ENCODE results near the gene AOPEP. TPM values are rescaled to one million over a fixed set of nuclear protein-coding genes. Genes with fewer than 3 reads are reported as not detected.
A peak's percentile ranks its signal among the peaks of the same experiment; 100 is the strongest.

The AOPEP gene
- total and polyA plus RNA-seq, 4 donors, result 210 to 311 (median 285) TPM

- intact Hi-C loops (cut with DNase I), result no loop called here
- Histone ChIP-seq H3K27me3 (ENCODE audit: control insufficient read depth in 1 of 2, insufficient read depth in 2 of 2, low read length in 1 of 2) (no peaks in the 10 kb centered on the region), H3K4me3 (ENCODE audit: low read length in 2 of 2) (no peak overlapping the region), H3K4me1 (ENCODE audit: control insufficient read depth in 1 of 2, insufficient read depth in 2 of 2, low read length in 2 of 2) (peaks cover 0 to 5% of the 10 kb centered on the region in 2 donors), H3K36me3 (ENCODE audit: control insufficient read depth in 1 of 2, insufficient read depth in 2 of 2, low read length in 1 of 2) (no peaks in the 10 kb centered on the region), H3K9me3 (ENCODE audit: control insufficient read depth, low read length) (no peaks in the 10 kb centered on the region), H3K27ac (ENCODE audit: low read depth in 1 of 2, low read length in 2 of 2) (peak overlapping the region in 1 of 2 donors; percentile 72)
- DNase-seq (peak in 1 of 2 donors; percentile 26), ATAC-seq (ENCODE audit: low FRiP score) (no peak)
- 56 to 63% methylated on average over 12 of the region's 12 CpGs for WGBS, 2 donors
These were observed 372.0 kb downstream of the AOPEP start for GRCh38 chr9:95098391-95098921.

- WGBS, 2 donors, result 89 to 92% methylated on average over 24 of the region's 24 CpGs
- H3K4me3 ChIP-seq (ENCODE audit: low read length in 2 of 2), result no peak overlapping the region
- no peaks in the 10 kb centered on the region for H3K9me3 ChIP-seq (ENCODE audit: control insufficient read depth, low read length)
- no peaks in the 10 kb centered on the region for H3K27me3 ChIP-seq (ENCODE audit: control insufficient read depth in 1 of 2, insufficient read depth in 2 of 2, low read length in 1 of 2)
- DNase-seq, result peak in 1 of 2 donors; percentile 36
- ATAC-seq (ENCODE audit: low FRiP score), result no peak
- peak overlapping the region in 1 of 2 donors; percentile 46 for H3K27ac ChIP-seq (ENCODE audit: low read depth in 1 of 2, low read length in 2 of 2)
- peaks cover 2 to 5% of the 10 kb centered on the region in 2 donors for H3K4me1 ChIP-seq (ENCODE audit: control insufficient read depth in 1 of 2, insufficient read depth in 2 of 2, low read length in 2 of 2)
- intact Hi-C loops (cut with DNase I), result no loop called here
- no peaks in the 10 kb centered on the region for H3K36me3 ChIP-seq (ENCODE audit: control insufficient read depth in 1 of 2, insufficient read depth in 2 of 2, low read length in 1 of 2)
These were observed 373.0 kb downstream of the AOPEP start for GRCh38 chr9:95099321-95100070.

- Histone ChIP-seq H3K4me1 (ENCODE audit: control insufficient read depth in 1 of 2, insufficient read depth in 2 of 2, low read length in 2 of 2) (peaks cover 2 to 5% of the 10 kb centered on the region in 2 donors), H3K4me3 (ENCODE audit: low read length in 2 of 2) (no peak overlapping the region), H3K27me3 (ENCODE audit: control insufficient read depth in 1 of 2, insufficient read depth in 2 of 2, low read length in 1 of 2) (no peaks in the 10 kb centered on the region), H3K9me3 (ENCODE audit: control insufficient read depth, low read length) (no peaks in the 10 kb centered on the region), H3K36me3 (ENCODE audit: control insufficient read depth in 1 of 2, insufficient read depth in 2 of 2, low read length in 1 of 2) (no peaks in the 10 kb centered on the region), H3K27ac (ENCODE audit: low read depth in 1 of 2, low read length in 2 of 2) (peak overlapping the region in 1 of 2 donors; percentile 46)
- DNase-seq (no peak), ATAC-seq (ENCODE audit: low FRiP score) (no peak)
- 65 to 69% methylated on average over 4 of the region's 4 CpGs for WGBS, 2 donors
- intact Hi-C loops (cut with DNase I), result no loop called here
These were observed 373.6 kb downstream of the AOPEP start for GRCh38 chr9:95100071-95100627.

DNA sequence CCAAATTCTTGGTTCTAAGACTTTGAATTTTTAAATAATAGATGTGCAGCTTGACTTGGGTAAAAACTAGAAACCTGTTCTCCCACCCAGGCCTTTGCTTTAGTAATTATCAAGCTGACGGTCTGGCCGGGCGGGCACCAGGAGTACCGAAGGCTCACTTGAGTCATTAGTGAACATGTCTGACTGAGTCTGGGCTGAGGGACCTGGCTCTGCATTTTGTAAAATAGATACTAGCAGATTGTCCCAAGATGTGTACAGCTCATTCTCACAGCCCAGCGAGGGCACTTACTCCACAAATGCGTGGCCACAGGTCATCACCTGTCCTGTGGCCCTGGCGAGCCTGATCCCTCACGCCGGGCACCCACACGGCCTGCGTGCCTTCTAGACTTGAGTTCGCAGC, 374.8 kb downstream of the AOPEP start:
- WGBS, 2 donors, result 85 to 88% methylated on average over 12 of the region's 12 CpGs
- peaks cover 2 to 5% of the 10 kb centered on the region in 2 donors for H3K4me1 ChIP-seq (ENCODE audit: control insufficient read depth in 1 of 2, insufficient read depth in 2 of 2, low read length in 2 of 2)
- intact Hi-C loops (cut with DNase I), result no loop called here

DNA sequence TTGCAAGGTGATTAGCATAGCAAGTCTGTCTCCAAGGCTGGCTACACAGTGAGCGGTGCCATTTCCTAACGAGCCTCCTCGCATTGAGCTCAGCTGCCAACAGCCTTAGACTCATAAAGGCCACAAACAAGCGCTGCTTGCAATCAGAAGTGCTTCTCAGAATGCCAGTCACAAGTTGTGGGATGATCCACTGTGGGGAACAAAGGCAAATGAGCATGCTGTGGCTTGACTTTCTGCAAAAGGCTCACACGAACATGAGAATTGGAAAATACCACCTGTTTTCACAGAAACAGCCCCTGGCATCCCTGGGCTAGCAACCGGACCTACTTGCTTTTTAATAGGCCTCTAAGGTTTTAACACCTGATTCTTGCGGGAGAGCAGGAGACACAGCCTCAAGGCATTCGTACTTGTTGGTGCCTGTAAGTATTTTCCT, 375.5 kb downstream of the AOPEP start:
- intact Hi-C loops (cut with DNase I), result no loop called here
- DNase-seq, result no peak
- peak overlapping the region; percentile 51 to 55 for H3K27ac ChIP-seq (ENCODE audit: low read depth in 1 of 2, low read length in 2 of 2)
- H3K27me3 ChIP-seq (ENCODE audit: control insufficient read depth in 1 of 2, insufficient read depth in 2 of 2, low read length in 1 of 2), result no peaks in the 10 kb centered on the region
- H3K4me1 ChIP-seq (ENCODE audit: control insufficient read depth in 1 of 2, insufficient read depth in 2 of 2, low read length in 2 of 2), result peaks cover 2 to 5% of the 10 kb centered on the region in 2 donors
- 51 to 60% methylated on average over 8 of the region's 8 CpGs for WGBS, 2 donors
- H3K4me3 ChIP-seq (ENCODE audit: low read length in 2 of 2), result no peak overlapping the region
- no peaks in the 10 kb centered on the region for H3K9me3 ChIP-seq (ENCODE audit: control insufficient read depth, low read length)
- no peaks in the 10 kb centered on the region for H3K36me3 ChIP-seq (ENCODE audit: control insufficient read depth in 1 of 2, insufficient read depth in 2 of 2, low read length in 1 of 2)
- ATAC-seq (ENCODE audit: low FRiP score), result no peak

More for the DNA sequence above, 374.8 kb downstream of the AOPEP start:
- no peak for DNase-seq
- H3K27ac ChIP-seq (ENCODE audit: low read depth in 1 of 2, low read length in 2 of 2), result peak overlapping the region; percentile 51 to 55
- H3K27me3 ChIP-seq (ENCODE audit: control insufficient read depth in 1 of 2, insufficient read depth in 2 of 2, low read length in 1 of 2), result no peaks in the 10 kb centered on the region
- H3K4me3 ChIP-seq (ENCODE audit: low read length in 2 of 2), result no peak overlapping the region
- no peak for ATAC-seq (ENCODE audit: low FRiP score)
- no peaks in the 10 kb centered on the region for H3K36me3 ChIP-seq (ENCODE audit: control insufficient read depth in 1 of 2, insufficient read depth in 2 of 2, low read length in 1 of 2)
- no peaks in the 10 kb centered on the region for H3K9me3 ChIP-seq (ENCODE audit: control insufficient read depth, low read length)

GRCh38 chr9:95102572-95102971, 376.1 kb downstream of the AOPEP start:
- ATAC-seq (ENCODE audit: low FRiP score), result no peak
- H3K9me3 ChIP-seq (ENCODE audit: control insufficient read depth, low read length), result no peaks in the 10 kb centered on the region
- no peaks in the 10 kb centered on the region for H3K36me3 ChIP-seq (ENCODE audit: control insufficient read depth in 1 of 2, insufficient read depth in 2 of 2, low read length in 1 of 2)
- WGBS, 2 donors, result 72 to 74% methylated on average over 18 of the region's 18 CpGs
- H3K4me3 ChIP-seq (ENCODE audit: low read length in 2 of 2), result no peak overlapping the region
- intact Hi-C loops (cut with DNase I), result no loop called here
- peak overlapping the region in 1 of 2 donors; percentile 46 for H3K27ac ChIP-seq (ENCODE audit: low read depth in 1 of 2, low read length in 2 of 2)
- peaks cover 2 to 5% of the 10 kb centered on the region in 2 donors for H3K4me1 ChIP-seq (ENCODE audit: control insufficient read depth in 1 of 2, insufficient read depth in 2 of 2, low read length in 2 of 2)
- H3K27me3 ChIP-seq (ENCODE audit: control insufficient read depth in 1 of 2, insufficient read depth in 2 of 2, low read length in 1 of 2), result no peaks in the 10 kb centered on the region
- DNase-seq, result no peak

GRCh38 chr9:95103281-95103771, 376.8 kb downstream of the AOPEP start:
- intact Hi-C loops (cut with DNase I), result no loop called here
- no peaks in the 10 kb centered on the region for H3K27me3 ChIP-seq (ENCODE audit: control insufficient read depth in 1 of 2, insufficient read depth in 2 of 2, low read length in 1 of 2)
- DNase-seq (peak; percentile 64 to 81), ATAC-seq (ENCODE audit: low FRiP score) (no peak)
- 32 to 38% methylated on average over 15 of the region's 15 CpGs for WGBS, 2 donors
- H3K4me3 ChIP-seq (ENCODE audit: low read length in 2 of 2), result no peak overlapping the region
- H3K4me1 ChIP-seq (ENCODE audit: control insufficient read depth in 1 of 2, insufficient read depth in 2 of 2, low read length in 2 of 2), result peaks cover 5 to 8% of the 10 kb centered on the region in 2 donors
- H3K27ac ChIP-seq (ENCODE audit: low read depth in 1 of 2, low read length in 2 of 2), result peak overlapping the region; percentile 20 to 46
- H3K9me3 ChIP-seq (ENCODE audit: control insufficient read depth, low read length), result no peaks in the 10 kb centered on the region
- H3K36me3 ChIP-seq (ENCODE audit: control insufficient read depth in 1 of 2, insufficient read depth in 2 of 2, low read length in 1 of 2), result no peaks in the 10 kb centered on the region

- Histone ChIP-seq H3K27me3 (ENCODE audit: control insufficient read depth in 1 of 2, insufficient read depth in 2 of 2, low read length in 1 of 2) (no peaks in the 10 kb centered on the region), H3K27ac (ENCODE audit: low read depth in 1 of 2, low read length in 2 of 2) (peak overlapping the region; percentile 20 to 46), H3K36me3 (ENCODE audit: control insufficient read depth in 1 of 2, insufficient read depth in 2 of 2, low read length in 1 of 2) (no peaks in the 10 kb centered on the region), H3K4me1 (ENCODE audit: control insufficient read depth in 1 of 2, insufficient read depth in 2 of 2, low read length in 2 of 2) (peaks cover 3 to 8% of the 10 kb centered on the region in 2 donors), H3K4me3 (ENCODE audit: low read length in 2 of 2) (no peak overlapping the region), H3K9me3 (ENCODE audit: control insufficient read depth, low read length) (no peaks in the 10 kb centered on the region)
- 17 to 25% methylated on average over 20 of the region's 20 CpGs for WGBS, 2 donors
- intact Hi-C loops (cut with DNase I), result no loop called here
- DNase-seq, result no peak
- no peak for ATAC-seq (ENCODE audit: low FRiP score)
These were observed 377.5 kb downstream of the AOPEP start for GRCh38 chr9:95103871-95104580.

All from aorta (tissue), 5 donors.